A673 (cell line): ENCODE measurements around the gene SYDE1.

ENCODE experiments used
- CTCF ChIP-seq: fragments of 300-800, 200-600 bp; sonication (generic); conservative IDR thresholded peaks from 2 replicates; pipeline ENCODE4 v1.5.1; 2017; ENCODE audit warnings: low read depth, mild to moderate bottlenecking, antibody characterized with exemption, low read length, moderate library complexity, mixed read lengths
- EZH2 ChIP-seq: fragments of 200-600 bp; sonication (generic); IDR thresholded peaks from 2 replicates; pipeline ENCODE4 v1.6.1; 2017; ENCODE audit warnings: borderline replicate concordance, low read depth, mild to moderate bottlenecking, mixed read lengths, antibody characterized with exemption, low read length; ENCODE audit not compliant: poor library complexity, severe bottlenecking

DNA sequence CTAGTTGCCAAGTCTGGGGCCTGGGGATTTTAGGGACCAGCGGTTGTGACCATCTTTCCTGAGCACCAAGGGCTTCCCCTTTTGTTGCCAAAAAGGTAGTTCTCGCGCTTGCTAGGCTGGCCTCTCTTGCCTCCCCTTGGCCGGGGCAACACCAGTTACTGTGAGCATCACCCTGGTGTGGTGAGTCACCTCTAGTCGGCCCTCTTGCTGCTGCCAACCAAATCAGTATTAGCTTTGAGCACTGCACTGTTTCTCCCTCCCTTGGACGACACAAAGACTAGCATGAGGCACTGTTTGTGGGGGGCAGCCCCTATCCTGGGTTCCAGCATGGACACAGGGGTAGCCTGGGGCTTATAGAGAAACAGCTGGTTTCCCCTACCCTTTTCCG lies 6.9 kb downstream of the SYDE1 start:
- TF ChIP-seq CTCF (no peak), EZH2 (no peak)
